Measurements from ENCODE around the gene SHB.

DNA sequence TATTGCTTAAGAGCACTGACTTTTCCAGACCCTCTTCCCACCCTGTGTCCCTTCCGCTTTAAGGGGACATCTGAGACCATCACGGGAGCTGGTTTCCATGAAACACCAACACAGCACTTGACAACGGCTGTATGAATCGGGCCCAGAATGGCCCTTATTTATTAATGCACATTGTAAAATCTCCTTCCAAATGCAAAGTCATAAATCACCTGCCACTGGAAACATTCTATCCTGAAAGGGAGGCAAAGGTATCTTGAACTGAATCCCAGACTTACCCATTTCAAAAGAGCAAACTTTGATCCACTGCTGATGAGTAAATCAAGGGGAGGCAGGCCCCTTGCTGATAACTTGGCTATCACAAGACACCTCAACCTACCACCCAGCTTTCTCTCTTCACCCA, 37.4 kb downstream of the SHB start:
- TF ChIP-seq, protein P1, sequence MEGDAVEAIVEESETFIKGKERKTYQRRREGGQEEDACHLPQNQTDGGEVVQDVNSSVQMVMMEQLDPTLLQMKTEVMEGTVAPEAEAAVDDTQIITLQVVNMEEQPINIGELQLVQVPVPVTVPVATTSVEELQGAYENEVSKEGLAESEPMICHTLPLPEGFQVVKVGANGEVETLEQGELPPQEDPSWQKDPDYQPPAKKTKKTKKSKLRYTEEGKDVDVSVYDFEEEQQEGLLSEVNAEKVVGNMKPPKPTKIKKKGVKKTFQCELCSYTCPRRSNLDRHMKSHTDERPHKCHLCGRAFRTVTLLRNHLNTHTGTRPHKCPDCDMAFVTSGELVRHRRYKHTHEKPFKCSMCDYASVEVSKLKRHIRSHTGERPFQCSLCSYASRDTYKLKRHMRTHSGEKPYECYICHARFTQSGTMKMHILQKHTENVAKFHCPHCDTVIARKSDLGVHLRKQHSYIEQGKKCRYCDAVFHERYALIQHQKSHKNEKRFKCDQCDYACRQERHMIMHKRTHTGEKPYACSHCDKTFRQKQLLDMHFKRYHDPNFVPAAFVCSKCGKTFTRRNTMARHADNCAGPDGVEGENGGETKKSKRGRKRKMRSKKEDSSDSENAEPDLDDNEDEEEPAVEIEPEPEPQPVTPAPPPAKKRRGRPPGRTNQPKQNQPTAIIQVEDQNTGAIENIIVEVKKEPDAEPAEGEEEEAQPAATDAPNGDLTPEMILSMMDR (IDR thresholded peaks at IDR 0.05), result no peak
- TF ChIP-seq POLR2A (IDR thresholded peaks at IDR 0.05), result no peak

All from body of pancreas (tissue), 4 donors.